ENCODE measurements around the gene TXNRD3.

TXNRD3 gene

DNA sequence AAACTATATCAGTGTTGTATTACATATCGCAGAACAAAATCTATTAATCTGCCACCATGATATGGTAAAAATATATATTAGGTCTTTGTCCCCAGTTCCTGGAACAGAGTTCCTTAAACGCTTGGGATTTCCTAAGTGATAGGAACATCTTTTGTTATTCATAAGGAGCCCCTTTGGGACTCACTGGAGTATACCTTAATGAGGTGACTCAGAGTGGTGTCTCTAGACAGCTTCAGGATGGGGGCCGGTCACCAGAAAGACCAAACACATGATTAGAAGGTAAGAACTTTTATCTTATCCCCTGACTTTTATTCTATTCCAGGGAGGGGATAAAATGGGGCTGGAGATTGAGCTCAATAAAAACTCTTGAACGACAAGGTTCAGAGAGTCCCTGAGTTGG is 36.8 kb upstream of the TXNRD3 start:
- DNase-seq (ENCODE audit: low read depth), result no peak
- TF ChIP-seq, protein P1, sequence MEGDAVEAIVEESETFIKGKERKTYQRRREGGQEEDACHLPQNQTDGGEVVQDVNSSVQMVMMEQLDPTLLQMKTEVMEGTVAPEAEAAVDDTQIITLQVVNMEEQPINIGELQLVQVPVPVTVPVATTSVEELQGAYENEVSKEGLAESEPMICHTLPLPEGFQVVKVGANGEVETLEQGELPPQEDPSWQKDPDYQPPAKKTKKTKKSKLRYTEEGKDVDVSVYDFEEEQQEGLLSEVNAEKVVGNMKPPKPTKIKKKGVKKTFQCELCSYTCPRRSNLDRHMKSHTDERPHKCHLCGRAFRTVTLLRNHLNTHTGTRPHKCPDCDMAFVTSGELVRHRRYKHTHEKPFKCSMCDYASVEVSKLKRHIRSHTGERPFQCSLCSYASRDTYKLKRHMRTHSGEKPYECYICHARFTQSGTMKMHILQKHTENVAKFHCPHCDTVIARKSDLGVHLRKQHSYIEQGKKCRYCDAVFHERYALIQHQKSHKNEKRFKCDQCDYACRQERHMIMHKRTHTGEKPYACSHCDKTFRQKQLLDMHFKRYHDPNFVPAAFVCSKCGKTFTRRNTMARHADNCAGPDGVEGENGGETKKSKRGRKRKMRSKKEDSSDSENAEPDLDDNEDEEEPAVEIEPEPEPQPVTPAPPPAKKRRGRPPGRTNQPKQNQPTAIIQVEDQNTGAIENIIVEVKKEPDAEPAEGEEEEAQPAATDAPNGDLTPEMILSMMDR (IDR thresholded peaks at IDR 0.05; ENCODE audit: low read depth, low read length, missing control alignments), result no peak
- no peak overlapping the region for H3K4me3 ChIP-seq (ENCODE audit: low read depth, low read length)

DNA sequence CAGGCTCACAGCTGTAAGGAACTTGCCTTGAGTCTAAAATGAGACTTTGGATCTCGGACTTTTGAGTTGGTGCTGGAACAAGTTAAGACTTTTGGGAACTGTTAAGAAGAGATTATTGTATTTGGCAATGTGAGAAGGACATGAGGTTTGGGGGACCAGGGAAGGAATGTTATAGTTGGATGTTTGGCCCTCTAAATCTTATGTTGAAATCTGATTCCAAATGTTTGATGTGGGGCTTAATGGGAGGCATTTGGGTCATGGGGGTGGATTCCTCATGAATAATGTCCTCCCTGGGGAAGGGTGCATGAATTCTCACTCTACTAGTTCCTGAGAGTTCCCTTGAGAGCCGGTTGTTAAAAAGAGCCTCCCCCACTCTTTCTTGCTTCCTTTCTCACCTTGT is 30.6 kb upstream of the TXNRD3 start:
- DNase-seq (ENCODE audit: low read depth), result no peak
- no peak overlapping the region for H3K4me3 ChIP-seq (ENCODE audit: low read depth, low read length)
- TF ChIP-seq, protein P1 (IDR thresholded peaks at IDR 0.05; ENCODE audit: low read depth, low read length, missing control alignments), result no peak

DNA sequence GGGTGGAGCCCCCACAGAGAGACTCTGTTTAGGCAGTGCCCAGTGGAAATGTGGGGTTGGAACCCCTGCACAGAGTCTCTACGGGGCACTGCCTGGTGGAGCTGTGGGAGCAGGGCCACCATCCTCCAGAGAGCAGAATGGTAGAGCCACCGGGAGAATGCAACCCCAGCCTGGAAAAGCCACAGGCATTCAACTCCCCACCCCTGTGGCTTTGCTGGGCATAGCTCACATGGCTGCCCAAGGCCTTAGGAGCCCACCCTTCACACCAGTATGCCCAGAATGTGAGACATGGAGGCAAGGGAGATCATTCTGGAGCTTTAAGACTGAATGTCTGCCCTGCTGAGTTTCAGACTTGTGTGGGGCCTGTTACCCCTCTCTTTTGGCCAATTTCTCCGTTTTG is 30.1 kb upstream of the TXNRD3 start:
- TF ChIP-seq, protein P1 (IDR thresholded peaks at IDR 0.05; ENCODE audit: low read depth, low read length, missing control alignments), result no peak
- H3K4me3 ChIP-seq (ENCODE audit: low read depth, low read length), result no peak overlapping the region
- no peak for DNase-seq (ENCODE audit: low read depth)

DNA sequence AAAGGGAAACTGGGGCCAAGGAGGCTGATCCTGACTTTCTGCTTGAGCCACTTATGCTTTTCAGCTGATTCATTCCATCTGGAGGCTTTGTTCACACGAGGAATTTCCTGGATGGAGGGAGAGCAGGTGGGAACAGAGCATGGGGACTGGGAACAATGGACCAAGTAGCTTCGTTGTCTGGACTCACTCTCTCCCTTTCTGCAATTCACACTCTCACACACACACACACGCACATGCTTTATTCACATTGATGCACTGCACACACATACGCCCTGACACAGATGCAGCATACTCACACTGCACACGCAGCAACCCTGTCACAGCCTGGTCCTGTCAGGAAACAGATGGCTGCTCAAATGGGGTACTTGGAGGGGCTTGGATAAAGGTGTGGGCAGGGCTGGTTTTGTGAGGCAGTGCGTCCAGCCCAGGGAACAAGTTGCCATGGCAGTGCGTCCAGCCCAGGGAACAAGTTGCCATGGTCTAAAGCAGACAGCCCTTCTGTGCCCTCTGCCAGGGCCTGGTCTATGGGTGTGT is 29.4 kb upstream of the TXNRD3 start:
- TF ChIP-seq, protein P1 (IDR thresholded peaks at IDR 0.05; ENCODE audit: low read depth, low read length, missing control alignments), result no peak
- no peak for DNase-seq (ENCODE audit: low read depth)
- H3K4me3 ChIP-seq (ENCODE audit: low read depth, low read length), result no peak overlapping the region

DNA sequence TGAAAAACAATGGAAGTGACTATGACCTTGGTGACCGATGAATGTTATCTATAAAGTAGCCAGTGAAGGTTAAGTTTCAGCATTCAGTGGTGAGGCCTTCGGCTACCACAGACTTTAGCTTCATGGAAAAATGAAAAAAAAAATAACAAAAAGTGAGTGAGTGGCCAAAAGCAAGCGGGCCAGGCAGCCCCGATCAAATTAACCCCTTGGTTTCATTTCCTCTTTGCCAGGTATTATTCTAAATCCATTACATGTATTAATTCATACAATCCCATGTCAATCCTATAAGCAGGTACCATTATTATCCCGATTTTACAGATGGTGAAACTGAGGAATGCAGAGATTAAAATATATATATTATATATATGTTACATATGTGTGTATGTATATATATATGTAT is 28.1 kb upstream of the TXNRD3 start:
- no peak overlapping the region for H3K4me3 ChIP-seq (ENCODE audit: low read depth, low read length)
- no peak for DNase-seq (ENCODE audit: low read depth)
- TF ChIP-seq, protein P1 (IDR thresholded peaks at IDR 0.05; ENCODE audit: low read depth, low read length, missing control alignments), result no peak

DNA sequence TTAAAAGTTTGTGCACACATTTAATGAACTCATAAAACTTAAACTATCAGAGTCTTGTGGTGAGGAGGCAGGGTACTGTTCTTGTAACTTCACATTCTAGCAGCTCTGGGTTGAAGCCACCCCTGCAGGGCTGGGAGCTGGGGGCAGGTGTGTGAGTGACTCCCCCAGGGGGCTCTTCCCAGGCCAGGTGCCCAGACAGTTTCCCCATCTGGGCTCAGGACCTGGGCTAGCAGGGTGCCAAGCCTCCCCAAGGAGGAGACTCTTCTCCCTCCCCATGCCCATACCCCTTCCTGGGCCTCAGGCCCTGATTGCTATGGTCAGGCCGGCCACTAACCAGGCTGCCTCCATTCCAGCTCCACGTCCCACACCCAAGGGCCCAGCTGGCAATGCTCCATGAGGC is 27.1 kb upstream of the TXNRD3 start:
- no peak for DNase-seq (ENCODE audit: low read depth)

DNA sequence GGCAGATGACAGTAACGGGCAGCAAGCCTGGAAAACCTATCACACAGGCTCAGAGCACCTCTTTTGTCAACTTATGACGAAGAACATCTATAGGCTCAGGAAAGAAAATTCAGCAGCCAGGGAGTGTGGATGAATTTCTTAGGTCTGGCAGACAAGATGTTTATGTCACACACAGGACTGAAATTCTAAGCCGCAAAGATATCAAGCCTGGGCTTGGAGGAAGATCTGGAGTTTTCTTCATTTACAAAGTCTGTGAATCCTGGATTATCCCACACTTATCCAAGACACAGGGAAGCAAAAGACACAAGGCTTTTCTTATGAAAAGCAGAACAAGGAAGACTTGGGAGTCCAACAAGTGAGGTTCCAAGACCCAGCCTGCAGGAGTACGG is 25.7 kb upstream of the TXNRD3 start:
- no peak for DNase-seq (ENCODE audit: low read depth)
- H3K4me3 ChIP-seq (ENCODE audit: low read depth, low read length), result no peak overlapping the region
- TF ChIP-seq, protein P1 (IDR thresholded peaks at IDR 0.05; ENCODE audit: low read depth, low read length, missing control alignments), result no peak

More for the DNA sequence above, 27.1 kb upstream of the TXNRD3 start:
- no peak overlapping the region for H3K4me3 ChIP-seq (ENCODE audit: low read depth, low read length)
- TF ChIP-seq, protein P1 (IDR thresholded peaks at IDR 0.05; ENCODE audit: low read depth, low read length, missing control alignments), result no peak
